Astrocyte (in vitro differentiated cells and primary cell): Measurements from ENCODE around the gene POU3F3. TPM values are rescaled to one million over a fixed set of nuclear protein-coding genes. Genes with fewer than 3 reads are reported as not detected.
A peak's percentile ranks its signal among the peaks of the same experiment; 100 is the strongest.

Experiments
- DNase-seq: peaks from one replicate; pipeline ENCODE4 v3.0.0-alpha.2; 2010; ENCODE audit warnings: low read depth
- FAIRE-seq: peaks from 2 replicates; lab custom pipeline; 2011; peaks lifted over from hg19 to GRCh38; lab: Jason Lieb, UNC
- H2AFZ ChIP-seq: 2 replicates; pipeline ENCODE4 v1.6.0; 2012; ENCODE audit warnings: low read depth, low read length, inconsistent platforms
- H3K27ac ChIP-seq: 2 replicates; pipeline ENCODE4 v1.5.1; 2011; ENCODE audit warnings: low read depth, low read length, inconsistent platforms
- H3K27me3 ChIP-seq: 2 replicates; pipeline ENCODE4 v1.6.0; 2011; ENCODE audit warnings: low read length, inconsistent platforms; ENCODE audit not compliant: insufficient read depth
- H3K36me3 ChIP-seq: 2 replicates; pipeline ENCODE4 v1.5.1; 2011; ENCODE audit warnings: low read length, inconsistent platforms; ENCODE audit not compliant: insufficient read depth
- H3K4me1 ChIP-seq: 2 replicates; pipeline ENCODE4 v1.5.1; 2011; ENCODE audit warnings: low read length, inconsistent platforms; ENCODE audit not compliant: insufficient read depth
- H3K4me2 ChIP-seq: 2 replicates; pipeline ENCODE4 v1.6.0; 2012; ENCODE audit warnings: low read length, inconsistent platforms
- H3K4me3 ChIP-seq: 2 replicates; pipeline ENCODE4 v1.5.1; 2011; ENCODE audit warnings: low read depth, mild to moderate bottlenecking, low read length, inconsistent platforms; ENCODE audit not compliant: insufficient read depth
- H3K79me2 ChIP-seq: 2 replicates; pipeline ENCODE4 v1.6.0; 2012; ENCODE audit warnings: mild to moderate bottlenecking, low read length, inconsistent platforms; ENCODE audit not compliant: insufficient read depth
- H3K9ac ChIP-seq: 2 replicates; pipeline ENCODE4 v1.6.0; 2012; ENCODE audit warnings: mild to moderate bottlenecking, low read length, inconsistent platforms
- H3K9me3 ChIP-seq: 2 replicates; pipeline ENCODE4 v1.5.1; 2012; ENCODE audit warnings: low read depth, mild to moderate bottlenecking, low read length, inconsistent platforms; ENCODE audit not compliant: insufficient read depth
- H4K20me1 ChIP-seq: 2 replicates; pipeline ENCODE4 v1.6.0; 2012; ENCODE audit warnings: low read length, inconsistent platforms; ENCODE audit not compliant: insufficient read depth
- H3K27ac Mint-ChIP-seq: one replicate; pipeline ENCODE4 v1.8.0; 2021; ENCODE audit warnings: mild to moderate bottlenecking, mixed read lengths; ENCODE audit not compliant: unreplicated experiment
- H3K27me3 Mint-ChIP-seq: one replicate; pipeline ENCODE4 v1.8.0; 2021; ENCODE audit warnings: low read depth, mixed read lengths; ENCODE audit not compliant: unreplicated experiment
- H3K36me3 Mint-ChIP-seq: one replicate; pipeline ENCODE4 v1.8.0; 2021; ENCODE audit warnings: low read depth, mixed read lengths; ENCODE audit not compliant: unreplicated experiment
- H3K4me1 Mint-ChIP-seq: one replicate; pipeline ENCODE4 v1.8.0; 2021; ENCODE audit warnings: low read depth, mixed read lengths; ENCODE audit not compliant: unreplicated experiment
- H3K4me3 Mint-ChIP-seq: one replicate; pipeline ENCODE4 v1.8.0; 2021; ENCODE audit warnings: mild to moderate bottlenecking, moderate library complexity, mixed read lengths; ENCODE audit not compliant: unreplicated experiment
- H3K9me3 Mint-ChIP-seq: one replicate; pipeline ENCODE4 v1.8.0; 2021; ENCODE audit warnings: mild to moderate bottlenecking, mixed read lengths; ENCODE audit not compliant: unreplicated experiment
- CTCF ChIP-seq: IDR thresholded peaks from 2 replicates; pipeline ENCODE4 v1.5.1; 2011; ENCODE audit warnings: low read depth, mild to moderate bottlenecking, inconsistent platforms, low read length, moderate library complexity; ENCODE audit not compliant: insufficient read depth
- EZH2 ChIP-seq: IDR thresholded peaks from 2 replicates; pipeline ENCODE4 v1.6.1; 2012; ENCODE audit warnings: mild to moderate bottlenecking, low read length, inconsistent platforms; ENCODE audit not compliant: insufficient read depth
- total RNA-seq: library from RNA; stranded (reverse); gene quantifications from 2 replicates; pipeline ENCODE4 v1.2.1, GENCODE V29; 2021

Gene POU3F3
- total RNA-seq, 1 donor from 2014 or later, result 0.09 TPM

GRCh38 chr2:104812286-104812685 is 41.6 kb upstream of the POU3F3 start:
- peaks cover 3% of the 10 kb centered on the region for H3K27me3 Mint-ChIP-seq
- peak overlapping the region; percentile 67 for H3K4me2 ChIP-seq
- H3K4me1 ChIP-seq, result peaks cover 11% of the 10 kb centered on the region
- H3K4me3 ChIP-seq, result no peak overlapping the region
- DNase-seq (peak; percentile 72), FAIRE-seq (no peak)
- no peak for TF ChIP-seq CTCF
- TF ChIP-seq EZH2, result no peak
- H3K36me3 Mint-ChIP-seq, result no peaks in the 10 kb centered on the region
- peak overlapping the region; percentile 78 for H3K27ac ChIP-seq
- peaks cover 12% of the 10 kb centered on the region for H3K4me1 Mint-ChIP-seq
- no peaks in the 10 kb centered on the region for H3K27me3 ChIP-seq
- H3K9me3 ChIP-seq, result no peaks in the 10 kb centered on the region
- no peaks in the 10 kb centered on the region for H4K20me1 ChIP-seq
- H3K79me2 ChIP-seq, result no peaks in the 10 kb centered on the region
- peaks cover 3% of the 10 kb centered on the region for H3K9me3 Mint-ChIP-seq
- no peaks in the 10 kb centered on the region for H3K36me3 ChIP-seq
- peak overlapping the region; percentile 97 for H3K27ac Mint-ChIP-seq
- H2AFZ ChIP-seq, result no peak overlapping the region
- H3K9ac ChIP-seq, result peak overlapping the region; percentile 27
- H3K4me3 Mint-ChIP-seq, result no peak overlapping the region

- Histone ChIP-seq H4K20me1 (no peaks in the 10 kb centered on the region), H3K36me3 (no peaks in the 10 kb centered on the region), H3K79me2 (no peaks in the 10 kb centered on the region), H3K4me2 (no peak overlapping the region), H3K27ac (no peak overlapping the region), H3K9me3 (no peaks in the 10 kb centered on the region), H2AFZ (no peak overlapping the region), H3K4me1 (peaks cover 11% of the 10 kb centered on the region), H3K9ac (no peak overlapping the region), H3K27me3 (no peaks in the 10 kb centered on the region), H3K4me3 (no peak overlapping the region)
- no peak overlapping the region for H3K4me3 Mint-ChIP-seq
- H3K27me3 Mint-ChIP-seq, result peaks cover 8% of the 10 kb centered on the region
- FAIRE-seq (no peak), DNase-seq (no peak)
- TF ChIP-seq CTCF (no peak), EZH2 (no peak)
- H3K36me3 Mint-ChIP-seq, result no peaks in the 10 kb centered on the region
- no peak overlapping the region for H3K27ac Mint-ChIP-seq
- peaks cover 3% of the 10 kb centered on the region for H3K9me3 Mint-ChIP-seq
- H3K4me1 Mint-ChIP-seq, result peaks cover 12% of the 10 kb centered on the region
Measured at GRCh38 chr2:104816143-104816542, 37.8 kb upstream of the POU3F3 start.

GRCh38 chr2:104818264-104818663 is 35.7 kb upstream of the POU3F3 start:
- peaks cover 3% of the 10 kb centered on the region for H3K9me3 Mint-ChIP-seq
- H3K27me3 ChIP-seq, result no peaks in the 10 kb centered on the region
- H3K4me1 Mint-ChIP-seq, result peaks cover 1% of the 10 kb centered on the region
- H3K4me3 Mint-ChIP-seq, result no peak overlapping the region
- peaks cover 12% of the 10 kb centered on the region for H3K27me3 Mint-ChIP-seq
- no peaks in the 10 kb centered on the region for H3K4me1 ChIP-seq
- DNase-seq, result no peak
- H3K79me2 ChIP-seq, result no peaks in the 10 kb centered on the region
- H3K27ac Mint-ChIP-seq, result no peak overlapping the region
- no peak overlapping the region for H3K27ac ChIP-seq
- TF ChIP-seq CTCF, result no peak
- no peak for TF ChIP-seq EZH2
- no peak overlapping the region for H3K4me3 ChIP-seq
- no peak for FAIRE-seq
- no peaks in the 10 kb centered on the region for H3K36me3 ChIP-seq
- no peaks in the 10 kb centered on the region for H3K9me3 ChIP-seq
- H3K36me3 Mint-ChIP-seq, result no peaks in the 10 kb centered on the region
- H3K9ac ChIP-seq, result no peak overlapping the region
- H2AFZ ChIP-seq, result no peak overlapping the region
- H3K4me2 ChIP-seq, result no peak overlapping the region
- no peaks in the 10 kb centered on the region for H4K20me1 ChIP-seq
